BLaER1 (cell line): ENCODE measurements around the gene JARID2.
"Not testable (repeated sequence)": the region's sequence is repeated elsewhere in the genome, so short reads cannot be mapped to it uniquely, and the experiment has no call there.

Experiments used
- H3K27ac ChIP-seq: shearing (Covaris generic); formaldehyde crosslinking; 2 replicates; pipeline ENCODE4 v1.8.1; 2022
- H3K27me3 ChIP-seq: shearing (Covaris generic); formaldehyde crosslinking; 2 replicates; pipeline ENCODE4 v1.8.1; 2022
- H3K36me3 ChIP-seq: shearing (Covaris generic); formaldehyde crosslinking; 2 replicates; pipeline ENCODE4 v1.8.1; 2022
- H3K4me1 ChIP-seq: shearing (Covaris generic); formaldehyde crosslinking; 2 replicates; pipeline ENCODE4 v1.8.1; 2022
- H3K4me2 ChIP-seq: shearing (Covaris generic); formaldehyde crosslinking; 2 replicates; pipeline ENCODE4 v1.8.1; 2022
- H3K4me3 ChIP-seq: shearing (Covaris generic); formaldehyde crosslinking; 2 replicates; pipeline ENCODE4 v1.8.1; 2022
- H3K9ac ChIP-seq: shearing (Covaris generic); formaldehyde crosslinking; 2 replicates; pipeline ENCODE4 v1.8.1; 2022
- H3K9me3 ChIP-seq: shearing (Covaris generic); formaldehyde crosslinking; 2 replicates; pipeline ENCODE4 v1.8.1; 2022
- H4K20me1 ChIP-seq: shearing (Covaris generic); formaldehyde crosslinking; 2 replicates; pipeline ENCODE4 v1.8.1; 2022
- Cebpa-rat ChIP-seq: shearing (Covaris generic); IDR thresholded peaks from 2 replicates; pipeline ENCODE4 v1.8.1; 2022

JARID2 gene

GRCh38 chr6:15533379-15534026 is 287.6 kb downstream of the JARID2 start:
- Histone ChIP-seq H3K9me3 (peaks cover 11% of the 10 kb centered on the region), H3K36me3 (peaks cover 76% of the 10 kb centered on the region), H3K4me2 (no peak overlapping the region), H3K27me3 (no peaks in the 10 kb centered on the region), H3K4me1 (no peaks in the 10 kb centered on the region), H3K27ac (no peak overlapping the region), H3K4me3 (no peak overlapping the region), H3K9ac (no peak overlapping the region), H4K20me1 (peaks cover 21% of the 10 kb centered on the region; the same call in 1 of the 2 replicates)
- no peak for TF ChIP-seq Cebpa-rat

GRCh38 chr6:15534974-15535373 is 289.1 kb downstream of the JARID2 start:
- Histone ChIP-seq H3K4me3 (no peak overlapping the region), H3K9me3 (peaks cover 6% of the 10 kb centered on the region; the same call in 1 of the 2 replicates), H3K36me3 (peaks cover 76% of the 10 kb centered on the region), H3K4me1 (no peaks in the 10 kb centered on the region), H3K4me2 (no peak overlapping the region), H3K9ac (no peak overlapping the region), H3K27me3 (no peaks in the 10 kb centered on the region), H4K20me1 (peaks cover 23% of the 10 kb centered on the region; the same call in 1 of the 2 replicates), H3K27ac (no peak overlapping the region)
- TF ChIP-seq Cebpa-rat, result no peak

- H3K9me3 ChIP-seq, result peaks cover 6% of the 10 kb centered on the region; the same call in 1 of the 2 replicates
- no peak overlapping the region for H3K4me3 ChIP-seq
- H3K4me1 ChIP-seq, result no peaks in the 10 kb centered on the region
- peaks cover 69% of the 10 kb centered on the region for H3K36me3 ChIP-seq
- no peak for TF ChIP-seq Cebpa-rat
- H3K4me2 ChIP-seq, result no peak overlapping the region
- no peak overlapping the region for H3K27ac ChIP-seq
- H3K27me3 ChIP-seq, result no peaks in the 10 kb centered on the region
- peaks cover 18% of the 10 kb centered on the region; the same call in 1 of the 2 replicates for H4K20me1 ChIP-seq
- H3K9ac ChIP-seq, result no peak overlapping the region
Observed at GRCh38 chr6:15535495-15536197, 289.8 kb downstream of the JARID2 start.

GRCh38 chr6:15536198-15536955 is 290.5 kb downstream of the JARID2 start:
- no peak overlapping the region for H3K27ac ChIP-seq
- peaks cover 6% of the 10 kb centered on the region; the same call in 1 of the 2 replicates for H3K9me3 ChIP-seq
- H3K4me2 ChIP-seq, result no peak overlapping the region
- peaks cover 11% of the 10 kb centered on the region; the same call in 1 of the 2 replicates for H4K20me1 ChIP-seq
- no peaks in the 10 kb centered on the region for H3K4me1 ChIP-seq
- no peak for TF ChIP-seq Cebpa-rat
- no peak overlapping the region for H3K4me3 ChIP-seq
- H3K27me3 ChIP-seq, result no peaks in the 10 kb centered on the region
- peaks cover 61% of the 10 kb centered on the region for H3K36me3 ChIP-seq
- no peak overlapping the region for H3K9ac ChIP-seq

GRCh38 chr6:15538106-15538505 is 292.2 kb downstream of the JARID2 start:
- H3K9me3 ChIP-seq, result peaks cover 6% of the 10 kb centered on the region; the same call in 1 of the 2 replicates
- no peaks in the 10 kb centered on the region for H3K27me3 ChIP-seq
- H3K36me3 ChIP-seq, result peaks cover 44% of the 10 kb centered on the region
- no peak overlapping the region for H3K4me3 ChIP-seq
- H3K9ac ChIP-seq, result no peak overlapping the region
- H3K4me1 ChIP-seq, result no peaks in the 10 kb centered on the region; the same call in 1 of the 2 replicates
- H3K4me2 ChIP-seq, result no peak overlapping the region
- peaks cover 11% of the 10 kb centered on the region; the same call in 1 of the 2 replicates for H4K20me1 ChIP-seq
- no peak for TF ChIP-seq Cebpa-rat
- no peak overlapping the region for H3K27ac ChIP-seq

GRCh38 chr6:15538766-15539495 is 293.1 kb downstream of the JARID2 start:
- no peak overlapping the region for H3K27ac ChIP-seq
- no peak overlapping the region for H3K4me3 ChIP-seq
- peaks cover 11% of the 10 kb centered on the region; the same call in 1 of the 2 replicates for H4K20me1 ChIP-seq
- H3K27me3 ChIP-seq, result no peaks in the 10 kb centered on the region
- no peaks in the 10 kb centered on the region; the same call in 1 of the 2 replicates for H3K4me1 ChIP-seq
- no peak overlapping the region for H3K9ac ChIP-seq
- H3K36me3 ChIP-seq, result peaks cover 44% of the 10 kb centered on the region
- H3K9me3 ChIP-seq, result peaks cover 15% of the 10 kb centered on the region
- H3K4me2 ChIP-seq, result no peak overlapping the region
- TF ChIP-seq Cebpa-rat, result no peak

- H3K27me3 ChIP-seq, result no peaks in the 10 kb centered on the region
- peaks cover 11% of the 10 kb centered on the region; the same call in 1 of the 2 replicates for H4K20me1 ChIP-seq
- no peak overlapping the region for H3K4me3 ChIP-seq
- H3K36me3 ChIP-seq, result peaks cover 47% of the 10 kb centered on the region
- no peak for TF ChIP-seq Cebpa-rat
- no peaks in the 10 kb centered on the region; the same call in 1 of the 2 replicates for H3K4me1 ChIP-seq
- no peak overlapping the region for H3K27ac ChIP-seq
- H3K9me3 ChIP-seq, result peaks cover 23% of the 10 kb centered on the region
- H3K4me2 ChIP-seq, result no peak overlapping the region
- H3K9ac ChIP-seq, result no peak overlapping the region
Observed at GRCh38 chr6:15539722-15540270, 293.9 kb downstream of the JARID2 start.

- not testable (repeated sequence) for H3K4me3 ChIP-seq, H3K27ac ChIP-seq, H3K9ac ChIP-seq, H3K4me1 ChIP-seq, H3K4me2 ChIP-seq, H4K20me1 ChIP-seq, H3K27me3 ChIP-seq
- peaks cover 29% of the 10 kb centered on the region for H3K9me3 ChIP-seq
- H3K36me3 ChIP-seq, result peaks cover 31% of the 10 kb centered on the region
Observed at GRCh38 chr6:15543332-15543917, 297.6 kb downstream of the JARID2 start.
